ENCODE data around the gene UTS2R.

DNA sequence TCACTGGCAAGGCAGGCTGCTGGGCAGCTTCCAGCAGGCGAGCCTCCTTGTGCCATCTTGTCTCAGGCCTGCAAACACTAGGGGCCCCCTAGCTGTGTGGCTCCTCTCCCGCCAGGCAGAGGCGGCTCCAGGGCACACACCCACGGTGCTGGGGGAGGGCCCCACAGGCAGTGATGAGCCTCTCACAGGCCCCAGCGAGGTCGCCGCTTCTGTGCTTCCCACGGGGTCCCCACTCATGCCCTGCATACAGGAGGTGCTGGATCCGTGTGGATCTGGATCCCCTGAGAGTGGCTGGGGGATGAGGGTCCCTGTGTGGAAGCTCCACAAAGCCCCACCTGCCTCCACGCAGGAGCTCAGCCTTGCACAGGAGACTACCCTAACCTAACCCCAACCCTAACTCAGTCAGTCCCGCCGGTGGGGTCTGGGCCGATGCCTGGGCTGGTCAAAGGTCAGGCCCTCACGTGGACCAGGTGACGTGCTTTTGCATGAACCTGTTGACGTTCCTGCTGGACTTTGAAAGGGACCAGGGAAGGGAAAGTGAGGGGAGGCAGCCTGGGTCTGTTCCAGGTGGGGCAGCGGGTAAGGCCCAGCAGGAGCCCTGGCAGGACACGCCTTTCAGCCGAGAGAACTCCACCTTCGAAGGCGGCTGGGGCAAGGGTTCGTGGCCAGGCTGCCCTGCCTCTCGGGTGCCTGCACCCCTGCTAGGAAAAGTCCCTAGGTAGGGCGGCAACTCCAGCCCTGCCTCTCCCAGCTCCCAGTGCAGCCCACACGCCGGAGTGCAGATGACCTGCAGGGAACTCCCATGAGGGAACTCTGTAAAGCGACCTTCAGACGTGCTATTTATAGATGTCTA lies 43.2 kb upstream of the UTS2R start:
- TF ChIP-seq, protein P1, sequence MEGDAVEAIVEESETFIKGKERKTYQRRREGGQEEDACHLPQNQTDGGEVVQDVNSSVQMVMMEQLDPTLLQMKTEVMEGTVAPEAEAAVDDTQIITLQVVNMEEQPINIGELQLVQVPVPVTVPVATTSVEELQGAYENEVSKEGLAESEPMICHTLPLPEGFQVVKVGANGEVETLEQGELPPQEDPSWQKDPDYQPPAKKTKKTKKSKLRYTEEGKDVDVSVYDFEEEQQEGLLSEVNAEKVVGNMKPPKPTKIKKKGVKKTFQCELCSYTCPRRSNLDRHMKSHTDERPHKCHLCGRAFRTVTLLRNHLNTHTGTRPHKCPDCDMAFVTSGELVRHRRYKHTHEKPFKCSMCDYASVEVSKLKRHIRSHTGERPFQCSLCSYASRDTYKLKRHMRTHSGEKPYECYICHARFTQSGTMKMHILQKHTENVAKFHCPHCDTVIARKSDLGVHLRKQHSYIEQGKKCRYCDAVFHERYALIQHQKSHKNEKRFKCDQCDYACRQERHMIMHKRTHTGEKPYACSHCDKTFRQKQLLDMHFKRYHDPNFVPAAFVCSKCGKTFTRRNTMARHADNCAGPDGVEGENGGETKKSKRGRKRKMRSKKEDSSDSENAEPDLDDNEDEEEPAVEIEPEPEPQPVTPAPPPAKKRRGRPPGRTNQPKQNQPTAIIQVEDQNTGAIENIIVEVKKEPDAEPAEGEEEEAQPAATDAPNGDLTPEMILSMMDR (IDR thresholded peaks at IDR 0.05) = no peak
- TF ChIP-seq, protein P2, sequence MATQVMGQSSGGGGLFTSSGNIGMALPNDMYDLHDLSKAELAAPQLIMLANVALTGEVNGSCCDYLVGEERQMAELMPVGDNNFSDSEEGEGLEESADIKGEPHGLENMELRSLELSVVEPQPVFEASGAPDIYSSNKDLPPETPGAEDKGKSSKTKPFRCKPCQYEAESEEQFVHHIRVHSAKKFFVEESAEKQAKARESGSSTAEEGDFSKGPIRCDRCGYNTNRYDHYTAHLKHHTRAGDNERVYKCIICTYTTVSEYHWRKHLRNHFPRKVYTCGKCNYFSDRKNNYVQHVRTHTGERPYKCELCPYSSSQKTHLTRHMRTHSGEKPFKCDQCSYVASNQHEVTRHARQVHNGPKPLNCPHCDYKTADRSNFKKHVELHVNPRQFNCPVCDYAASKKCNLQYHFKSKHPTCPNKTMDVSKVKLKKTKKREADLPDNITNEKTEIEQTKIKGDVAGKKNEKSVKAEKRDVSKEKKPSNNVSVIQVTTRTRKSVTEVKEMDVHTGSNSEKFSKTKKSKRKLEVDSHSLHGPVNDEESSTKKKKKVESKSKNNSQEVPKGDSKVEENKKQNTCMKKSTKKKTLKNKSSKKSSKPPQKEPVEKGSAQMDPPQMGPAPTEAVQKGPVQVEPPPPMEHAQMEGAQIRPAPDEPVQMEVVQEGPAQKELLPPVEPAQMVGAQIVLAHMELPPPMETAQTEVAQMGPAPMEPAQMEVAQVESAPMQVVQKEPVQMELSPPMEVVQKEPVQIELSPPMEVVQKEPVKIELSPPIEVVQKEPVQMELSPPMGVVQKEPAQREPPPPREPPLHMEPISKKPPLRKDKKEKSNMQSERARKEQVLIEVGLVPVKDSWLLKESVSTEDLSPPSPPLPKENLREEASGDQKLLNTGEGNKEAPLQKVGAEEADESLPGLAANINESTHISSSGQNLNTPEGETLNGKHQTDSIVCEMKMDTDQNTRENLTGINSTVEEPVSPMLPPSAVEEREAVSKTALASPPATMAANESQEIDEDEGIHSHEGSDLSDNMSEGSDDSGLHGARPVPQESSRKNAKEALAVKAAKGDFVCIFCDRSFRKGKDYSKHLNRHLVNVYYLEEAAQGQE (IDR thresholded peaks at IDR 0.05; ENCODE audit: low read depth, low read length) = no peak
- no peak for TF ChIP-seq POLR2AphosphoS5 (IDR thresholded peaks at IDR 0.05; ENCODE audit: low read depth, low read length)
- TF ChIP-seq RFX5 (IDR thresholded peaks at IDR 0.05; ENCODE audit: low read length) = no peak
- no peak for TF ChIP-seq EP300 (IDR thresholded peaks at IDR 0.05; ENCODE audit: borderline replicate concordance in 1 of 2, low read depth in 1 of 2, low read length in 1 of 2)
- TF ChIP-seq, protein P3, sequence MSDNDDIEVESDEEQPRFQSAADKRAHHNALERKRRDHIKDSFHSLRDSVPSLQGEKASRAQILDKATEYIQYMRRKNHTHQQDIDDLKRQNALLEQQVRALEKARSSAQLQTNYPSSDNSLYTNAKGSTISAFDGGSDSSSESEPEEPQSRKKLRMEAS (IDR thresholded peaks at IDR 0.05; ENCODE audit: low read depth) = no peak
- no peak for TF ChIP-seq GATA2 (CRISPR knock-in tag; IDR thresholded peaks at IDR 0.05)
- TF ChIP-seq MXI1 (IDR thresholded peaks at IDR 0.05; ENCODE audit: low read depth, low read length) = no peak
- no peak for TF ChIP-seq NFIC (IDR thresholded peaks at IDR 0.05; ENCODE audit: borderline replicate concordance)
- no peak for TF ChIP-seq GABPA (IDR thresholded peaks at IDR 0.05; ENCODE audit: low read depth)
- TF ChIP-seq FOXJ3 (CRISPR knock-in tag; IDR thresholded peaks at IDR 0.05) = no peak
